HCT116 (cell line): ENCODE data around the gene SLC25A21. TPM values are rescaled to one million over a fixed set of nuclear protein-coding genes. Genes with fewer than 3 reads are reported as not detected.

Source experiments
- ATAC-seq: fragments of 200-7000 bp; cut with Tn5 transposase; 2 replicates; pipeline ENCODE4 v1.9.1; 2020; ENCODE audit warnings: mild to moderate bottlenecking, moderate library complexity
- BruUV-seq: library from RNA; stranded (reverse); fragments of 400-500 nt; replicated peaks from 2 replicates; lab custom pipeline; 2021; lab: Mats Ljungman, UMichigan
- CTCF ChIA-PET: fragments of 300-600 bp; sonication (Branson Sonifier 250); formaldehyde crosslinking; loops from one replicate; lab custom pipeline; 2021; ENCODE audit warnings: antibody characterized with exemption; lab: Charles Lee
- POLR2A ChIA-PET: fragments of 300-600, 350-600 bp; sonication (Branson Sonifier 250); formaldehyde crosslinking; loops from one replicate; lab custom pipeline; 2021; ENCODE audit warnings: antibody characterized with exemption; lab: Charles Lee
- RAD21 ChIA-PET, 2 experiments: fragments of 300-600 bp; sonication (Branson Sonifier 250); formaldehyde crosslinking; loops; one replicate each; lab custom pipeline; 2023; ENCODE audit warnings: low total read pairs in 2 of 2; ENCODE audit not compliant: uncharacterized antibody in 2 of 2, unreplicated experiment in 2 of 2, low non-redundant PET in 1 of 2; lab: Charles Lee
- DNase-seq: peaks from one replicate; pipeline ENCODE4 v3.0.0-alpha.2; 2010; ENCODE audit warnings: low read depth, low spot score
- H2AFZ ChIP-seq: fragments of 200-600 bp; shearing (Covaris generic), sonication (generic); 2 replicates; pipeline ENCODE4 v1.6.1; 2017; ENCODE audit warnings: low read depth, mixed run types, mixed read lengths, antibody characterized with exemption, low read length; ENCODE audit not compliant: poor library complexity, severe bottlenecking
- H3K27ac ChIP-seq: 2 replicates; pipeline ENCODE4 v1.5.1; 2012; ENCODE audit warnings: low read depth, low read length
- H3K27me3 ChIP-seq: fragments of 200-600 bp; sonication (generic); 2 replicates; pipeline ENCODE4 v1.6.1; 2016; ENCODE audit warnings: mixed run types, low read length, mixed read lengths; ENCODE audit not compliant: insufficient read depth
- H3K36me3 ChIP-seq, 2 experiments: fragments of 200-500 bp in 1 of 2; fragments of 200-600 bp in 1 of 2; sonication (Bioruptor generic) in 1 of 2; sonication (generic) in 1 of 2; 2 replicates each; pipeline versions ENCODE4 v1.5.1 to v1.6.1; 2014 to 2016; ENCODE audit warnings: low read length in 2 of 2, inconsistent platforms in 1 of 2, mixed read lengths in 1 of 2, mixed run types in 1 of 2; ENCODE audit not compliant: insufficient read depth in 2 of 2, control insufficient read depth in 1 of 2
- H3K4me1 ChIP-seq, 2 experiments: fragments of 200-600 bp in 1 of 2; sonication (generic) in 1 of 2; 2 replicates each; pipeline versions ENCODE4 v1.5.1 to v1.6.1; 2012 to 2017; ENCODE audit warnings: low read length in 2 of 2, inconsistent platforms in 1 of 2, mild to moderate bottlenecking in 1 of 2, mixed read lengths in 1 of 2, mixed run types in 1 of 2, moderate library complexity in 1 of 2; ENCODE audit not compliant: insufficient read depth in 2 of 2, control insufficient read depth in 1 of 2
- H3K4me2 ChIP-seq: fragments of 200-600 bp; sonication (generic); 2 replicates; pipeline ENCODE4 v1.6.1; 2017; ENCODE audit warnings: mixed run types, low read length, mixed read lengths
- H3K4me3 ChIP-seq, 2 experiments: fragments of 200-600 bp in 1 of 2; sonication (generic) in 1 of 2; replicated peaks in 1 of 2; 2 replicates each; pipeline ENCODE4 v1.5.1; 2011 to 2016; ENCODE audit warnings: low read length in 2 of 2, control low read depth in 1 of 2, low read depth in 1 of 2, mild to moderate bottlenecking in 1 of 2, mixed read lengths in 1 of 2, mixed run types in 1 of 2
- H3K79me2 ChIP-seq: fragments of 200-600 bp; sonication (generic); 2 replicates; pipeline ENCODE4 v1.6.1; 2017; ENCODE audit warnings: mild to moderate bottlenecking, mixed run types, low read length, moderate library complexity, mixed read lengths; ENCODE audit not compliant: insufficient read depth
- H3K9ac ChIP-seq: fragments of 200-600 bp; sonication (generic); 2 replicates; pipeline ENCODE4 v1.6.1; 2016; ENCODE audit warnings: low read length, mixed read lengths
- H3K9me2 ChIP-seq: fragments of 200-600 bp; sonication (generic), shearing (Covaris generic); 2 replicates; pipeline ENCODE4 v1.6.1; 2017; ENCODE audit warnings: mixed run types, mild to moderate bottlenecking, moderate library complexity; ENCODE audit not compliant: insufficient read depth
- H3K9me3 ChIP-seq, 2 experiments: fragments of 200-500 bp in 1 of 2; fragments of 200-600 bp in 1 of 2; sonication (Bioruptor generic) in 1 of 2; sonication (generic) in 1 of 2; 2 replicates each; pipeline ENCODE4 v1.6.1; 2014 to 2017; ENCODE audit warnings: low read length in 2 of 2, mixed read lengths in 2 of 2, inconsistent platforms in 1 of 2, low read depth in 1 of 2, mild to moderate bottlenecking in 1 of 2, mixed run types in 1 of 2, moderate library complexity in 1 of 2; ENCODE audit not compliant: control insufficient read depth in 1 of 2, insufficient read depth in 1 of 2
- H4K20me1 ChIP-seq: fragments of 200-600 bp; sonication (generic), shearing (Covaris generic); 2 replicates; pipeline ENCODE4 v1.6.1; 2017; ENCODE audit warnings: mixed run types, mild to moderate bottlenecking, moderate library complexity; ENCODE audit not compliant: insufficient read depth
- EZH2phosphoT487 ChIP-seq: fragments of 200-600 bp; IDR thresholded peaks from 2 replicates; pipeline ENCODE4 v1.6.1; 2018; ENCODE audit warnings: antibody characterized with exemption, borderline replicate concordance
- FOSL1 ChIP-seq: IDR thresholded peaks from 2 replicates; pipeline ENCODE4 v1.6.1; 2012; ENCODE audit warnings: low read depth
- JUND ChIP-seq: IDR thresholded peaks from 2 replicates; pipeline ENCODE4 v1.6.1; 2012
- POLR2A ChIP-seq: IDR thresholded peaks from 2 replicates; pipeline ENCODE4 v1.7.0; 2011; ENCODE audit warnings: borderline replicate concordance; ENCODE audit not compliant: insufficient read depth, insufficient read length; ENCODE audit errors: extremely low read depth
- POLR2AphosphoS5 ChIP-seq: IDR thresholded peaks from 2 replicates; pipeline ENCODE4 v1.6.1; 2011; ENCODE audit warnings: mild to moderate bottlenecking, low read depth, low read length, moderate library complexity
- SIN3A ChIP-seq: IDR thresholded peaks from 2 replicates; pipeline ENCODE4 v1.6.1; 2012; ENCODE audit warnings: low read depth
- SP1 ChIP-seq: IDR thresholded peaks from 2 replicates; pipeline ENCODE4 v1.6.1; 2012; ENCODE audit warnings: low read depth
- SRF ChIP-seq: IDR thresholded peaks from 2 replicates; pipeline ENCODE4 v1.6.1; 2012; ENCODE audit warnings: low read depth
- TCF7L2 ChIP-seq: IDR thresholded peaks from 2 replicates; pipeline ENCODE4 v1.7.0; 2011; ENCODE audit warnings: borderline replicate concordance, inconsistent platforms; ENCODE audit not compliant: insufficient read depth, insufficient read length; ENCODE audit errors: extremely low read depth
- ZFX ChIP-seq: fragments of 450-650 bp; IDR thresholded peaks from 2 replicates; pipeline ENCODE4 v1.6.1; 2017
- intact Hi-C: fragments of 100-400 bp; cut with micrococcal nuclease; formaldehyde crosslinking; loops from 2 replicates; pipeline ENCODE4 v1.10.0; 2022
- total RNA-seq: library from RNA; stranded (reverse); gene quantifications from one replicate; pipeline ENCODE4 v1.2.1, GENCODE V29; 2021; ENCODE audit not compliant: unreplicated experiment
- TF ChIP-seq, protein P1 (sequence below), 3 experiments: fragments of 200-600 bp in 1 of 3; sonication (generic) in 1 of 3; IDR thresholded peaks in 2 of 3; conservative IDR thresholded peaks in 1 of 3; 2 replicates each; pipeline ENCODE4 v1.5.1; 2012 to 2017; ENCODE audit warnings: low read depth in 2 of 3, low read length in 2 of 3, antibody characterized with exemption in 1 of 3, borderline replicate concordance in 1 of 3, control low read depth in 1 of 3, mild to moderate bottlenecking in 1 of 3, mixed read lengths in 1 of 3, mixed run types in 1 of 3, moderate library complexity in 1 of 3; ENCODE audit not compliant: insufficient read depth in 1 of 3
- TF ChIP-seq, protein P2 (sequence below): IDR thresholded peaks from 2 replicates; pipeline ENCODE4 v1.6.1; 2011; ENCODE audit warnings: mild to moderate bottlenecking, low read length, moderate library complexity; ENCODE audit not compliant: insufficient replicate concordance; ENCODE audit errors: extremely low read depth

SLC25A21 gene
- total RNA-seq, 1 experiment from 2014 or later, result 3.5 TPM

DNA sequence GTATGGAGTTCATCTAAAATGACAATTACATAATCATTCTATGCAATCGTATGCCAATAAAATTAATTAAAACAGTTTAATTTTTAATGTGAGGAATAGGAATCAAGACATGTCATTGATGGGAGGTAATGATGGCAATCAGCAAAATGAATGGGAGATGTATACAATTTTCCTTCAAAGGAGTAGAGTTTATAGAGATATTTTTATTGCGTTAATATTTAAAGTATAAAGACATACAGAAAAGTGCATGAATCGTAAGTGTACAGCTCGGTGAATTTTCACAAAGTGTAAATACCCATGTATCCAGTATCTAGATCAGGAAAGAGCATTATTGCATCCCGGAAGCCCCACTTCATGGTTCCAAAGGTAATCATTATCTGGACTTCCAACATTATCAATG, 26.5 kb upstream of the SLC25A21 start:
- CTCF ChIA-PET, result interaction anchor here (2.3 kb wide), 1 partner anchor 31 kb away, joined by 7 read pairs; no protein-coding TSS in a partner anchor
- peaks cover 12 to 48% of the 10 kb centered on the region in 2 experiments for H3K4me1 ChIP-seq
- H3K79me2 ChIP-seq, result peaks cover 21% of the 10 kb centered on the region
- no peak overlapping the region for H3K27ac ChIP-seq
- no peaks in the 10 kb centered on the region for H3K27me3 ChIP-seq
- intact Hi-C loops, result no loop called here
- RAD21 ChIA-PET, result no interaction called here
- H3K4me2 ChIP-seq, result peak overlapping the region; percentile 72
- no peak for ATAC-seq
- DNase-seq, result no peak
- BruUV-seq, result no TSS peak
- peak overlapping the region in 1 of 2 experiments; percentile 77; a peak in 2 of 4 replicates for H3K4me3 ChIP-seq
- POLR2A ChIA-PET, result no interaction called here
- no peak overlapping the region for H3K9ac ChIP-seq
- TF ChIP-seq POLR2AphosphoS5 (no peak), EZH2phosphoT487 (no peak), JUND (no peak), TCF7L2 (no peak), SP1 (no peak), SIN3A (no peak), ZFX (no peak), POLR2A (no peak), SRF (no peak), FOSL1 (no peak)
- TF ChIP-seq, protein P1, sequence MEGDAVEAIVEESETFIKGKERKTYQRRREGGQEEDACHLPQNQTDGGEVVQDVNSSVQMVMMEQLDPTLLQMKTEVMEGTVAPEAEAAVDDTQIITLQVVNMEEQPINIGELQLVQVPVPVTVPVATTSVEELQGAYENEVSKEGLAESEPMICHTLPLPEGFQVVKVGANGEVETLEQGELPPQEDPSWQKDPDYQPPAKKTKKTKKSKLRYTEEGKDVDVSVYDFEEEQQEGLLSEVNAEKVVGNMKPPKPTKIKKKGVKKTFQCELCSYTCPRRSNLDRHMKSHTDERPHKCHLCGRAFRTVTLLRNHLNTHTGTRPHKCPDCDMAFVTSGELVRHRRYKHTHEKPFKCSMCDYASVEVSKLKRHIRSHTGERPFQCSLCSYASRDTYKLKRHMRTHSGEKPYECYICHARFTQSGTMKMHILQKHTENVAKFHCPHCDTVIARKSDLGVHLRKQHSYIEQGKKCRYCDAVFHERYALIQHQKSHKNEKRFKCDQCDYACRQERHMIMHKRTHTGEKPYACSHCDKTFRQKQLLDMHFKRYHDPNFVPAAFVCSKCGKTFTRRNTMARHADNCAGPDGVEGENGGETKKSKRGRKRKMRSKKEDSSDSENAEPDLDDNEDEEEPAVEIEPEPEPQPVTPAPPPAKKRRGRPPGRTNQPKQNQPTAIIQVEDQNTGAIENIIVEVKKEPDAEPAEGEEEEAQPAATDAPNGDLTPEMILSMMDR (IDR thresholded peaks at IDR 0.05 in 2 of 3, conservative IDR thresholded peaks at IDR 0.05 in 1 of 3; ENCODE audit: borderline replicate concordance in 1 of 3, insufficient read depth in 1 of 3, low read depth in 2 of 3, low read length in 2 of 3), result no peak
- TF ChIP-seq, protein P2, sequence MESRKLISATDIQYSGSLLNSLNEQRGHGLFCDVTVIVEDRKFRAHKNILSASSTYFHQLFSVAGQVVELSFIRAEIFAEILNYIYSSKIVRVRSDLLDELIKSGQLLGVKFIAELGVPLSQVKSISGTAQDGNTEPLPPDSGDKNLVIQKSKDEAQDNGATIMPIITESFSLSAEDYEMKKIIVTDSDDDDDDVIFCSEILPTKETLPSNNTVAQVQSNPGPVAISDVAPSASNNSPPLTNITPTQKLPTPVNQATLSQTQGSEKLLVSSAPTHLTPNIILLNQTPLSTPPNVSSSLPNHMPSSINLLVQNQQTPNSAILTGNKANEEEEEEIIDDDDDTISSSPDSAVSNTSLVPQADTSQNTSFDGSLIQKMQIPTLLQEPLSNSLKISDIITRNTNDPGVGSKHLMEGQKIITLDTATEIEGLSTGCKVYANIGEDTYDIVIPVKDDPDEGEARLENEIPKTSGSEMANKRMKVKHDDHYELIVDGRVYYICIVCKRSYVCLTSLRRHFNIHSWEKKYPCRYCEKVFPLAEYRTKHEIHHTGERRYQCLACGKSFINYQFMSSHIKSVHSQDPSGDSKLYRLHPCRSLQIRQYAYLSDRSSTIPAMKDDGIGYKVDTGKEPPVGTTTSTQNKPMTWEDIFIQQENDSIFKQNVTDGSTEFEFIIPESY, result no peak
- H3K9me2 ChIP-seq, result no peaks in the 10 kb centered on the region
- no peaks in the 10 kb centered on the region; the same call in 1 of the 2 replicates for H4K20me1 ChIP-seq
- H3K9me3 ChIP-seq, result no peaks in the 10 kb centered on the region
- no peaks in the 10 kb centered on the region for H3K36me3 ChIP-seq
- no peak overlapping the region for H2AFZ ChIP-seq
